H9 (cell line): ENCODE results near the gene DPY19L3. TPM values are rescaled to one million over a fixed set of nuclear protein-coding genes. Genes with fewer than 3 reads are reported as not detected.

Experiments used
- DNase-seq: peaks from one replicate; pipeline ENCODE4 v3.0.0-alpha.2; 2017
- H2AFZ ChIP-seq: one replicate; pipeline ENCODE4 v1.6.1; 2013; ENCODE audit warnings: mild to moderate bottlenecking, low read length, control low read depth, moderate library complexity
- H2AK5ac ChIP-seq: 2 replicates; pipeline ENCODE4 v1.6.1; 2013; ENCODE audit warnings: low read length, control low read depth, mixed read lengths; ENCODE audit not compliant: insufficient read length
- H2BK120ac ChIP-seq: one replicate; pipeline ENCODE4 v1.6.1; 2013; ENCODE audit warnings: low read depth, mild to moderate bottlenecking, low read length, control low read depth, inconsistent platforms; ENCODE audit not compliant: poor library complexity, severe bottlenecking
- H2BK12ac ChIP-seq: 2 replicates; pipeline ENCODE4 v1.6.1; 2013; ENCODE audit warnings: low read length, control low read depth, mixed read lengths, low read depth; ENCODE audit not compliant: insufficient read length
- H2BK15ac ChIP-seq: 2 replicates; pipeline ENCODE4 v1.6.1; 2013; ENCODE audit warnings: low read depth, low read length, control low read depth
- H2BK20ac ChIP-seq: one replicate; pipeline ENCODE4 v1.6.1; 2013; ENCODE audit warnings: low read depth, mild to moderate bottlenecking, low read length, control low read depth, inconsistent platforms; ENCODE audit not compliant: poor library complexity, severe bottlenecking
- H2BK5ac ChIP-seq: 2 replicates; pipeline ENCODE4 v1.6.1; 2013; ENCODE audit warnings: low read length, control low read depth, mixed read lengths; ENCODE audit not compliant: insufficient read length
- H3K14ac ChIP-seq: 2 replicates; pipeline ENCODE4 v1.6.1; 2013; ENCODE audit warnings: low read length, control low read depth; ENCODE audit not compliant: insufficient read depth
- H3K18ac ChIP-seq: 2 replicates; pipeline ENCODE4 v1.6.1; 2013; ENCODE audit warnings: low read depth, mild to moderate bottlenecking, mixed read lengths, low read length, control low read depth; ENCODE audit not compliant: insufficient read length
- H3K23ac ChIP-seq: 2 replicates; pipeline ENCODE4 v1.6.1; 2013; ENCODE audit warnings: low read length, control low read depth, mixed read lengths, low read depth; ENCODE audit not compliant: insufficient read length
- H3K23me2 ChIP-seq: 2 replicates; pipeline ENCODE4 v1.6.1; 2013; ENCODE audit warnings: low read depth, mild to moderate bottlenecking, mixed read lengths, low read length, control low read depth; ENCODE audit not compliant: insufficient read length, poor library complexity, severe bottlenecking
- H3K27ac ChIP-seq: 2 replicates; pipeline ENCODE4 v1.5.1; 2013; ENCODE audit warnings: low read length, control low read depth, mixed read lengths, low read depth; ENCODE audit not compliant: insufficient read length
- H3K27me3 ChIP-seq: 2 replicates; pipeline ENCODE4 v1.6.1; 2013; ENCODE audit warnings: low read length, control low read depth, inconsistent platforms; ENCODE audit not compliant: insufficient read depth
- H3K4ac ChIP-seq: 2 replicates; pipeline ENCODE4 v1.6.1; 2013; ENCODE audit warnings: low read depth, mild to moderate bottlenecking, control low read depth, inconsistent platforms, low read length, moderate library complexity
- H3K4me1 ChIP-seq: 2 replicates; pipeline ENCODE4 v1.6.1; 2013; ENCODE audit warnings: low read length, control low read depth, inconsistent platforms; ENCODE audit not compliant: insufficient read depth
- H3K4me2 ChIP-seq: 2 replicates; pipeline ENCODE4 v1.6.1; 2013; ENCODE audit warnings: low read length, control low read depth, mixed read lengths; ENCODE audit not compliant: insufficient read length, insufficient read depth
- H3K56ac ChIP-seq: 2 replicates; pipeline ENCODE4 v1.6.1; 2013; ENCODE audit warnings: low read depth, mild to moderate bottlenecking, mixed read lengths, low read length, control low read depth; ENCODE audit not compliant: insufficient read length
- H3K79me1 ChIP-seq: 2 replicates; pipeline ENCODE4 v1.6.1; 2013; ENCODE audit warnings: low read depth, mild to moderate bottlenecking, moderate library complexity, low read length, control low read depth, inconsistent platforms; ENCODE audit not compliant: insufficient read depth, poor library complexity, severe bottlenecking
- H3K79me2 ChIP-seq: 2 replicates; pipeline ENCODE4 v1.6.1; 2013; ENCODE audit warnings: low read length, control low read depth, inconsistent platforms; ENCODE audit not compliant: insufficient read depth
- H3K9ac ChIP-seq: 2 replicates; pipeline ENCODE4 v1.6.1; 2013; ENCODE audit warnings: low read length, control low read depth, mixed read lengths; ENCODE audit not compliant: insufficient read length; ENCODE audit errors: extremely low read depth
- H3K9me3 ChIP-seq: one replicate; pipeline ENCODE4 v1.6.1; 2013; ENCODE audit warnings: low read depth, low read length, inconsistent platforms; ENCODE audit not compliant: control insufficient read depth
- H3T11ph ChIP-seq: one replicate; pipeline ENCODE4 v1.6.1; 2013; ENCODE audit warnings: mild to moderate bottlenecking, low read length, control low read depth, inconsistent platforms
- H4K20me1 ChIP-seq: one replicate; pipeline ENCODE4 v1.6.1; 2013; ENCODE audit not compliant: control insufficient read depth, insufficient read length, insufficient read depth
- H4K5ac ChIP-seq: 2 replicates; pipeline ENCODE4 v1.6.1; 2013; ENCODE audit warnings: low read depth, mild to moderate bottlenecking, mixed read lengths, low read length, control low read depth; ENCODE audit not compliant: insufficient read length
- H4K8ac ChIP-seq: replicated peaks from 2 replicates; pipeline ENCODE4 v1.6.1; 2013; ENCODE audit warnings: low read length, control low read depth, mixed read lengths, low read depth; ENCODE audit not compliant: insufficient read length
- H4K91ac ChIP-seq: 2 replicates; pipeline ENCODE4 v1.6.1; 2013; ENCODE audit warnings: low read depth, mild to moderate bottlenecking, moderate library complexity, mixed read lengths, low read length, control low read depth; ENCODE audit not compliant: insufficient read length
- H3K27ac Mint-ChIP-seq, 3 experiments: 2 replicates in 2 of 3; 3 replicates in 1 of 3; pipeline ENCODE4 v1.8.0; 2020 to 2021; ENCODE audit warnings: mixed read lengths in 3 of 3, mild to moderate bottlenecking in 1 of 3, moderate library complexity in 1 of 3
- H3K27me3 Mint-ChIP-seq: 2 replicates; pipeline ENCODE4 v1.8.0; 2021; ENCODE audit warnings: low read depth, mild to moderate bottlenecking, moderate library complexity, mixed read lengths
- H3K36me3 Mint-ChIP-seq, 3 experiments: 2 replicates in 2 of 3; 3 replicates in 1 of 3; pipeline ENCODE4 v1.8.0; 2020 to 2021; ENCODE audit warnings: low read depth in 3 of 3, mixed read lengths in 3 of 3; ENCODE audit not compliant: insufficient read depth in 1 of 3
- H3K4me1 Mint-ChIP-seq, 2 experiments: 2 replicates each; pipeline ENCODE4 v1.8.0; 2020; ENCODE audit warnings: mixed read lengths in 2 of 2
- H3K4me3 Mint-ChIP-seq, 2 experiments: 2 replicates in 1 of 2; 3 replicates in 1 of 2; pipeline ENCODE4 v1.8.0; 2020 to 2021; ENCODE audit warnings: mild to moderate bottlenecking in 2 of 2, mixed read lengths in 2 of 2, moderate library complexity in 1 of 2
- H3K9me3 Mint-ChIP-seq, 2 experiments: 2 replicates in 1 of 2; 3 replicates in 1 of 2; pipeline ENCODE4 v1.8.0; 2020; ENCODE audit warnings: mild to moderate bottlenecking in 2 of 2, mixed read lengths in 2 of 2, moderate library complexity in 1 of 2
- WGBS: extraction: QIAGEN DNeasy Blood & Tissue Kit; methylation state at CpG from one replicate; pipeline ENCODE4 v1.1.7; 2013; ENCODE audit warnings: missing lambda C conversion rate, low lambda C conversion rate, mixed read lengths; ENCODE audit not compliant: insufficient read length; ENCODE audit errors: extremely low coverage; 5-methylcytosine and 5-hydroxymethylcytosine counted together
- total RNA-seq: library from RNA; stranded (reverse); gene quantifications from 2 replicates; pipeline ENCODE4 v1.2.1, GENCODE V29; 2021
- TF ChIP-seq, protein P1 (sequence below): fragments of 200-600 bp; sonication (generic); conservative IDR thresholded peaks from 3 replicates; pipeline ENCODE4 v1.8.0; 2021; ENCODE audit warnings: antibody characterized with exemption, mild to moderate bottlenecking

Gene DPY19L3
- total RNA-seq, 1 experiment from 2014 or later = 54.5 TPM

DNA sequence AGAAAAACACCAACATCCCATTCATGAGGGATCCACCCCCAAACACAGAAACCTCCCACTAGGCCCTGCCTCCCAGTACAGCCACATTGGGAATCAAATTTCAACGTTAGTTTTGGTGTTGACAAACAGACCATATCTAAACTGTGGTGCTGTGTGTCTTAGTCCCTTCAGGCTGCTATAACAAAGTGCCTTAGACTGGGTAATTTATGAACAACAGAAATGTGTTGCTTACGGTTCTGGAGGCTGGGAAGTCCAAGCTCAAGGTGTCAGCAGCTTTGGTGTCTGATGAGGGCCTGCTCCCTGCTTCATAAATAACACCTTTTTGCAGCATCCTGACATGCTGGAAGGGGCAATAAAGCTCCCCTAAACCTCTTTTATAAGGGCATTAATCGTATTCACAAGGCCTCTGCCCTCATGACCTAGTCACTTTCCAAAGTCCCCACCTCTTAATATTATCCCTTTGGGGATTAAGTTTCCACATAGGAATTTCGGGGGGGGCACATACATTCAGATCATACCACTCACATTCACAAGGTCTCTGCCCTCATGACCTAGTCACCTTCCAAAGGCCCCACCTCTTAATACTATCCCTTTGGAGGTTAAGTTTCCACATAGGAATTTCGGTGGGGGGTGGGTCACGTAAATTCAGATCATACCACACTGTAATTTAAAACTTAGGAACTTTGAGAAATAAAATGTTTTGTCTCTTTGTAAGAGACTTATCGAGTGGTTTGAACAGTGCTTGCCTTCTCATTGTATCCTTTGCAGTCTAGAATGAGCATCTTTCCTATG, 32.6 kb upstream of the DPY19L3 start:
- Histone ChIP-seq H4K8ac (no peak overlapping the region), H3K4ac (no peak overlapping the region), H2BK120ac (no peak overlapping the region), H2BK15ac (no peak overlapping the region), H2AFZ (no peak overlapping the region), H3K79me1 (peaks cover 9% of the 10 kb centered on the region), H2BK20ac (no peak overlapping the region), H3T11ph (no peak overlapping the region), H3K4me2 (no peak overlapping the region), H3K27ac (no peak overlapping the region), H3K14ac (no peak overlapping the region), H3K9ac (no peak overlapping the region), H3K79me2 (peaks cover 3% of the 10 kb centered on the region), H3K9me3 (no peaks in the 10 kb centered on the region), H3K23me2 (no peaks in the 10 kb centered on the region), H3K56ac (no peak overlapping the region), H3K27me3 (no peaks in the 10 kb centered on the region), H3K18ac (no peak overlapping the region), H3K4me1 (no peaks in the 10 kb centered on the region), H2AK5ac (no peak overlapping the region), H4K20me1 (no peaks in the 10 kb centered on the region), H2BK5ac (no peak overlapping the region), H4K5ac (no peak overlapping the region), H4K91ac (no peak overlapping the region), H3K23ac (no peak overlapping the region), H2BK12ac (no peak overlapping the region)
- Mint-ChIP-seq H3K27ac (no peak overlapping the region), H3K27me3 (no peaks in the 10 kb centered on the region), H3K36me3 (peaks cover 47 to 64% (median 52%) of the 10 kb centered on the region in 3 experiments), H3K9me3 (peaks cover 5 to 9% of the 10 kb centered on the region in 2 experiments; a peak in 4 of 5 replicates), H3K4me1 (no peaks in the 10 kb centered on the region), H3K4me3 (no peak overlapping the region)
- TF ChIP-seq, protein P1, sequence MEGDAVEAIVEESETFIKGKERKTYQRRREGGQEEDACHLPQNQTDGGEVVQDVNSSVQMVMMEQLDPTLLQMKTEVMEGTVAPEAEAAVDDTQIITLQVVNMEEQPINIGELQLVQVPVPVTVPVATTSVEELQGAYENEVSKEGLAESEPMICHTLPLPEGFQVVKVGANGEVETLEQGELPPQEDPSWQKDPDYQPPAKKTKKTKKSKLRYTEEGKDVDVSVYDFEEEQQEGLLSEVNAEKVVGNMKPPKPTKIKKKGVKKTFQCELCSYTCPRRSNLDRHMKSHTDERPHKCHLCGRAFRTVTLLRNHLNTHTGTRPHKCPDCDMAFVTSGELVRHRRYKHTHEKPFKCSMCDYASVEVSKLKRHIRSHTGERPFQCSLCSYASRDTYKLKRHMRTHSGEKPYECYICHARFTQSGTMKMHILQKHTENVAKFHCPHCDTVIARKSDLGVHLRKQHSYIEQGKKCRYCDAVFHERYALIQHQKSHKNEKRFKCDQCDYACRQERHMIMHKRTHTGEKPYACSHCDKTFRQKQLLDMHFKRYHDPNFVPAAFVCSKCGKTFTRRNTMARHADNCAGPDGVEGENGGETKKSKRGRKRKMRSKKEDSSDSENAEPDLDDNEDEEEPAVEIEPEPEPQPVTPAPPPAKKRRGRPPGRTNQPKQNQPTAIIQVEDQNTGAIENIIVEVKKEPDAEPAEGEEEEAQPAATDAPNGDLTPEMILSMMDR = no peak
- DNase-seq = no peak
- no CpG with 5 or more reads among the region's 7 CpGs for WGBS
